Measurements from ENCODE around the gene SMAD3. TPM values are rescaled to one million over a fixed set of nuclear protein-coding genes. Genes with fewer than 3 reads are reported as not detected.

The SMAD3 gene
- polyA plus RNA-seq, 10 donors, result 22.3 to 34.0 (median 24.1) TPM

DNA sequence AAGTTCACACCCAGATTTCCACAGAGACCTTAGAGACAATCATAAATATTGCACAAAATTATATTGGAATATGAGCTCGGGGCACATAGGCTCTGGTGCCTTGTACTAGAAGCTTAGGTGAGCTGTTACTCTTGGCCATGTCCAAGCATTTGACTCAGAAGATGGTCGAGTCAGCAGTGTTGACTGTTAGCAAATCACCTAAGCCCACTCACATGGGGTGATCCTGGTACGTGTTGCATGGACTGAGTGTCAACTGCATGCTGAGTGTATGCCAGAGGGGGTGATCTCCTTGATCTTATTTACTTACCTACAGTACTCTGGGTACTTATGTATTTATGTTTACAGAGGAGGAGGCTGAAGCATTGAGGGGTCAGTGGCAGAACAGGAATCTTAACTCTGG is 14.0 kb downstream of the SMAD3 start:
- no peak for DNase-seq

DNA sequence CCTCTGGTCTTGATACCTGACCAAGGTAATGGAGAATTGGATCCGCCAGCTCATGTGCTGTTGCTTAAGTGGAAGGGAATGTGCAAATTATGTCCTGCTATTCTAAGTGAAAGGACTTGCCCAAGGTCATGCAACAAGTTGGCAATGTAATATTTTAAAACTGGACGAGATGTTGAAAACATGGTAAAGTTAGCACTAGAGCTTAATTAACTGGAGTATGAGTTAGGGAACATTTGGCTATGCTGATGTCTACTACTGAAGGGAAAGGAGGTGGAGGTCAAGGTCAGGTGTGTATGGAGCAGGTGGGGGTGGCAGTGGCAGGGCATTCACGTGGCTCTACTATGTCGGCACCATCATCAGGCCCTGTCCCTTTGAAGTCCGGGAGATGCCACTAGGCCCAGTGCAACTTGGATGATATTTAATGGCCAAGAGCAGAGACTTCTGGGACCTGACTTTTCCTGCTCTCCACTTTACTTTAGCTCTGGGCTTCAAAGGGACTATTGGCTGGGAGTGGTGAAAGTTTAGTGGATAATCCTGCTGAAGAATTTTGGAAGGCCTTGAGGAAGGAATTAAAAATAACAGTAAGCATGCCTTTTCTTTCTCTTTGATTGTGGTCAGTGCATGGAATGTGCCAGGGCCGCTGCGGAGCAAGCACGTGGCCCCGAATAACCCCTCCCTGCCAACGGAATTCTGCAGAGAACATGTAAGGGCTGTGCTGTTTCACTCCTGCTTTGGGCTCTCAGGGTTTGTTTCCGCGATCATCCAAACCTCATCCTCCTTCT is 14.9 kb downstream of the SMAD3 start:
- peak in 1 of 3 donors; percentile 46 for DNase-seq

- peak in 1 of 3 donors; percentile 60 for DNase-seq
Measured at GRCh38 chr15:67080900-67081431, 15.6 kb downstream of the SMAD3 start.

GRCh38 chr15:67082007-67082536 is 16.7 kb downstream of the SMAD3 start:
- no peak for DNase-seq

DNA sequence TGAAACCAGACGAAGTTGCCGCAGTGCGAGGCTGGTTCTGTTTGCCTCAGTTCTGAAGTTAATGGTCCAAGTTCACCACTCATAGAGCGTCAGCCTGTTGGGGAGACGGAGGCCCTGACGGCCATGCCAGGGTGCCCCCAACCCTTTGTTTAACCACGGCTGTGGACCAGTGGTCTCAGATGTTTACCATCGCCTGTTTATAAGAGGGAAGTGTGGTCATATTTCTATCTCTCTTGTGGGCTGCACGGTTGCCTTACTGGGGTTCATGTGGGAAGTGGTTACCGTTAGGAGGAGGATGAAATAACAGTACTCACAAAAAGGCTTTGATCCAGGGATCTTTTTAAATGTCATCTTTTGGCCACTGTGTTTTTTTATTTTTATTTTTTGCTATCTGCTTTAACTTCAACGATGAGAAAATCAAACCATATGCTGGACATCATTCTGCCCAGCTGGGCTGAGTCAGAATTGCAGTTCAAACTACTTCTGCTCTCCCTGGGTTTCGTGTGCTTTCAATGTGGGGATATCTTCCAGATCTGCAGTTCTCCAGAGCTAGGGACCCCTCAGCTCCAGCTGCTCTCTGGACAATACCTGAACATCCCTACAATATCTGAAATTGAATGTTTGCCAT is 17.8 kb downstream of the SMAD3 start:
- DNase-seq, result peak in 1 of 3 donors; percentile 38

GRCh38 chr15:67084561-67084960 is 19.2 kb downstream of the SMAD3 start:
- DNase-seq, result no peak

DNA sequence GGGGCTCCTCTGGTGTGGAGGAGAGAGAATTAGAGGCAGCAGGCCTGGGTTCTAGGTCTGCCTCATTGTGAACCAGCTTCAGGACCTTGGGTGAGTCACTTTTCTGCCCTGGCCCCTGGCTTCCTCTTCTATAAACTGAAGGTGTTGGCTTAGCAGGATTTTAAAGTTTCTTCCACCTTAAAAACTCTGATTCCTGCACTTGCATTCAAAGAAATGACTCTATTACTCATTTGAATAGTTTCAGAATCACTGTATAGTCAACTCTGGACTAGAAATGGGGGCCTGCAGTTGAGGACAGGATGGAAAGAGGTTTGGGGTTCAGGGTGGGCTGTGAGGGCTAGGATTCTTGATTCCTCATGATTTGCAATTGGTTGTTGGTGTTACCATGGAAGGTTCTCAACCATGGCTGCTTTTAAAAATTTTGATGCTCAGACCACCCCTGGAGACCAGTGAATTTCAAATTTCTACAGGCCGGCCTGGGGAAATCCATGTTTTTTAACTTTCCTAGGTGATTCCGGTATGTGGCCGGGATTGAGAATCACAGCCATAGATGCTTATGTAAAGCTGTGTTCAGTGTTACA is 19.9 kb downstream of the SMAD3 start:
- no peak for DNase-seq

DNA sequence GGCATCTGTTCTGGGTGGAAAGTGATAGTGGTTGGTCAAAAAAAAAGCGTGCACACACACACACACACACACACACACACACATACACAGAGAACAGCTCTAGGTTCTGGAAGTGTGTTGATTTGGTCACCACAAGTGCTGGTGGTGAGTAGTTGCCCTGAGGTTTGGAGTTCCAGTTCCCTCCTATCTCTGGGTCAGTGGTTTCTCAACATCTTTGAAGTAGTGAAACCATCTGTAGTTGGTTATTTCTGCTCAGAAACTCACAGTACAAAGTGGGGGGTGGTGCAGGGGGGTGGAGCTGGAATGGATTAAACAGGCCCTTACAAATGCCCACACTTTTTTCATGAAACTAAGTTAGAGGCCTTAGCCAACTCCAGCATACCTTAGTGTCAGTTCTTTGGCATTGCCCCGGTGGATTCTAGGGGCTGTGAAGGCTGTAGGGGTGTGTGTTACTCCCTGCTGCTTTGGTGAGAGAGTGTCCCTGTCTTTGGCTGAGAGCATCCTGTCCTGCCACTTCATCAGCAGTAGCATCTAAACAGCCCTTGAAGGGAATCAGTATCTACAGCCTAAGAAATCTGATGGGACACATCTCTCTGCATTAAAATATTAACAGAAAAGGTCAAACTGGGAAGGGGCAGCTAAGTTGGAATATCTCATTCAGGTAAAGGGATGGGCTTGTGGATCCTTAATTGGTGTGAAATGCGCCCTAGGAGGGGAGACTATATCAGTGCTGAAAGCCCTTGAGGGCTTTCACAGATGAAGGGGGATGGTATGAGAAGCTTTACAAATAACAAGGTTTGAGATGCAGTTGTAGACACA is 20.6 kb downstream of the SMAD3 start:
- DNase-seq, result peak in 2 of 3 donors; percentile 35 to 79

GRCh38 chr15:67086637-67086914 is 21.2 kb downstream of the SMAD3 start:
- no peak for DNase-seq

GRCh38 chr15:67087507-67088172 is 22.2 kb downstream of the SMAD3 start:
- no peak for DNase-seq

GRCh38 chr15:67089217-67090193 is 24.1 kb downstream of the SMAD3 start:
- DNase-seq, result no peak

DNA sequence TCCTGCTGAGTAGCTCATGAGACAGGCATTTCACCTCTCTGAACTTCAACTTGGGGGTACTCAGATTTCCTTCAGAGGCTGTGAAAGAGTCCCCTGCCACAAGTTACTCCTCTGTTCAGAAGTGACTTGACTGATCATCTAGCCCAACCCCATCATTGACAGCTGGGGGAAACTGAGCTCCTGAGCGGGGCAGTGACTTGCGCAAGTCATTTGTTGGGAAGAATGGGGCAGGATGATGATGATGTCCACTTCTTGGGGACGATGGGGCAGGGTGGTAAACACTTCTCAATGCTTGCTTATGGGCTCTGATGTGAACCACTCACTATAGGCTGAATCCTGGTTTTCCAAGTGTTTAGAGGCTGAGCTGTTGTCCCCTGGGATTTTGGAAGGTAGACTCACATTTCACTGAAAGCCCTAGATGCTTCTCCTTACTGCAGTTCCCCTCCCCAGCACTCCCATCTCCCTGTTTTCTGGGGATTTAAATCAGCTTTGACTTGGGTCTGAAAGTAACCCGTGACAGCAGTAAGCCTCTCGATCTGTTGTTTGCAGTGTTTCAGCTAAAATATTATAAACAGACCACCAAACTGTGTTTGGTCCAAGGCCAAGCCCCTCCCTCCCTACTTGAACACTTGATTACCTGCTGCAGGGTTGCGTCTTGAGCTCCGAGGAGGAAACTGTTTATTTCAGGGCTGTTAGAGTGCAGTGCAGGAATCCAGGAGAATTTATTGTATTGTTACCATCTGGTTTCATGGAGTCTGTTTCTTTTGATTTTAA is 25.1 kb downstream of the SMAD3 start:
- DNase-seq, result no peak

DNA sequence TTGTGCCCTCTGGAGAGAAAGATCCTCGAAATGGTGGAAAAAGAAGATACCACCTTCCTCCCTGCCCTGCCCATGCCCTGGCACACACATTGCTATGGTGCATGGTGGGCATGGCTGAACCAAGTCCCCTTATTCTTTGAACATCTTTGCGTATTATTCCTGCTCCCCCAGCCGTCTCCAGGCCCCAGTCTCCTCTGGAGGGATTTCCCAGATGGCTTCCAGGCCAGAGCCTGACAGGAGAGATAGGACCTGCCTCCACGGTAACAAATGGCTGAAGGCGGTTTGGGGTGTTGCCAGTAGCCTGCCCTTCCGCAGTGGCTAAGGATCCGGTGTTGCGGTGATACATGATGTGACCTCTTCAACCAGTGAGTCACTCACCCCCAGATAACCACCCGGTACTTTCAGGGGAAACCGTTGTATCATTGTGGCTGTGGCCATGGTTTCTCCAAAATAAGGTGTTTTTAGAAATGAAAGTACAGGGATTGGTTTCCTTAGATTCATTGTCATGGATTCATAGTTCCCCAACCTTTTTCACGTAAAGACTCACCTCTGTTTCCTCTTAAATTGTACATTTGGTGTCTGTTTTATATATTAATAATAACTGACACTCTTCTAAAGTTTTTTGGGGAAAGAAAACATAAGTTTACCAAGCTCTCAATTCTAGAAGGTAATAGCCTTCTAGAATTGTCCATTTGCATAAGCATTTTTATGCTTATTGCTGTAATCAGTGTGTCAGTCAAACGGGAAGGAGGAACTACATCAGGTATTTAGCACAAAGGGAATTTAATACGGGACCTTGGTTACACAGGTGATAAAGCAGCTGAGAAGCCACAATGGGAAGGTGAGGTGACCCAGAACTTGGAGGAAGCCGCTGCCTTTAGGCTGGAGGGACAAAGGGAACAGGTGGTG is 25.9 kb downstream of the SMAD3 start:
- DNase-seq, result peak in 1 of 3 donors; percentile 76

DNA sequence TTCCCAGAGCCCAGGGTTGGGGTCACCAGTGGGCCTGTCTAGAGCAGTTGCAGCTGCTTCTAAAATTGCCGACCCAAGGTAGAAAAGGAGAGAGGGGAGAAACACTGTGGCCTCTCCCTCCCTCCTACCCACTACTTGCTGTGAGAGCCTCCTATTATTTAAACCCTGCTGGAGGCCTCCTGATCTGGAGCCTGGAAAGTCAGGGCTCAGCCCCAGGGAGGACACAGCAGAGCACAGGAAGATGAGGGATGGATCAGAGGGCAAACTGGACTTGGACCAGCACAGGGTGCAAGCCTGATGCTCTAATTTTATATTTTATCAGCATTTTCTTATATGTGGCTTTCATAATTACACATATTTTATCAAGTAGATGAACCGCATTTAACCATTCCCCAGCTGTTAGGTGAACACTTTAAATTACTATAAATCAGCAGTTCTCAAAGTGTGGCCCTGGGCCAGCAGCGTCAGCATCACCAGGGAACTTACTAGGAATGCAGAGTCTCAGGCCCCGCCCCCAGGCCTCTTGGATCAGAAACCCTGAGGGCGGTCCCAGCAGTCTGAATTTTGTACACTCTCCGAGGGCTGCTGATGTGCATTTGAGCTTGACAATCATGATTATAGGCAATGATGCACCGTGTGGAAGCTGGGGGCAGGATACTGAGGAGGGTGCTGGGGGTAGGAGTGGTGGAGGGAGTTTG is 26.7 kb downstream of the SMAD3 start:
- DNase-seq, result no peak

- DNase-seq, result no peak
Measured at GRCh38 chr15:67092752-67093503, 27.5 kb downstream of the SMAD3 start.

DNA sequence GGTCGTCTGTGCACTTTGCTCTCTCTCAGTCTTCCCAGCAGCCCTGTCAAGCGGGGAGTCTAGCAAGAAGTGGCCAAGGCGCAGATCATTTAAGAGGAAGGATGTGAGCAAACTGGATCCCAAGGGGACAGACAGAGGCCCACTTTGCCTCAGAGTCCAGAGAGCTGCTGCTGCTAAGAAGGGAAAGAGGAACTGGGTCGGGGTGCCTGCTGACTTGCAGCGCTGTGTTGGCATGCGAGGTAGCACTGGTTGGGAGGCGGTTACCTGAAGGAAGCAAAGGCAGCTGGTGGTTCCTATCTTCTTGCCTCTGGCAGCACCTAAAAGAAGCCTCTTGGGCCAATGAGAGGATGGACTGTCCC is 28.1 kb downstream of the SMAD3 start:
- peak in 1 of 3 donors; percentile 58 for DNase-seq
